GM12864 (cell line): ENCODE results near the gene HACD4.

ENCODE experiments used
- DNase-seq: peaks from one replicate; pipeline ENCODE4 v3.0.0-alpha.2; 2011; ENCODE audit warnings: low read depth
- H3K4me3 ChIP-seq: 2 replicates; pipeline ENCODE4 v1.5.1; 2011; ENCODE audit warnings: mild to moderate bottlenecking, low read depth, low read length, control low read depth
- TF ChIP-seq, protein P1 (sequence below): IDR thresholded peaks from 2 replicates; pipeline ENCODE4 v1.5.1; 2011; ENCODE audit warnings: low read depth, mild to moderate bottlenecking, moderate library complexity, low read length, control low read depth, inconsistent platforms; ENCODE audit errors: missing control alignments

The HACD4 gene

DNA sequence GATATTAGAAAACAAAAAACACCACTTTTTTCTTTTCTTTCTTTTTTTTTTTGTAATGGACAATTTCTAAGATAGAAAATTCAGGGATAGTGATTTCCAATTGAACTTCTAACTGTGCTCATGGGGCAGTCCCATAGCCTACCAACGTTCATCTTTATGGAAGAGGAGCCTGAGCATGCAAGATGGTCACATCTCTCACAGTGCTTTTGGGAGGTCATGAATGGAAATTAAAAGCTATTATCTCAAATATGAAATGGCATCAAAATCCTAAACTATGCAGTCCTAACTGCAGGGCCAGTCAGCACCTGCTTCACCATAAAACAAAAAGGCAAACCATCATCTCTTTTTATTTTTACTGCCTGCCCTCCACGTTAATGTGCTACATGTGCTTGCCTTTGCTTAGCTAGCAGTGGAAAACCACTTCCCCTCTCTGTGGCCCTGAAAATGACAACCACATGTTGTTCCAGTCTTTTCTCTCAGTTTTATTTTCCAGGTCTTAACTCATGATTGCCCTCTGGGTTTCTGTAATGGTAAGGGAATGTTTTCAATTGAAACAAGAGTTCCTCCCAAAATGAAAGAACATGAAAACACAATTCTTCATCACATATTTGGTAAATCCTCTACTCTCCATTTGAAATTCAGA is 29.6 kb upstream of the HACD4 start:
- TF ChIP-seq, protein P1, sequence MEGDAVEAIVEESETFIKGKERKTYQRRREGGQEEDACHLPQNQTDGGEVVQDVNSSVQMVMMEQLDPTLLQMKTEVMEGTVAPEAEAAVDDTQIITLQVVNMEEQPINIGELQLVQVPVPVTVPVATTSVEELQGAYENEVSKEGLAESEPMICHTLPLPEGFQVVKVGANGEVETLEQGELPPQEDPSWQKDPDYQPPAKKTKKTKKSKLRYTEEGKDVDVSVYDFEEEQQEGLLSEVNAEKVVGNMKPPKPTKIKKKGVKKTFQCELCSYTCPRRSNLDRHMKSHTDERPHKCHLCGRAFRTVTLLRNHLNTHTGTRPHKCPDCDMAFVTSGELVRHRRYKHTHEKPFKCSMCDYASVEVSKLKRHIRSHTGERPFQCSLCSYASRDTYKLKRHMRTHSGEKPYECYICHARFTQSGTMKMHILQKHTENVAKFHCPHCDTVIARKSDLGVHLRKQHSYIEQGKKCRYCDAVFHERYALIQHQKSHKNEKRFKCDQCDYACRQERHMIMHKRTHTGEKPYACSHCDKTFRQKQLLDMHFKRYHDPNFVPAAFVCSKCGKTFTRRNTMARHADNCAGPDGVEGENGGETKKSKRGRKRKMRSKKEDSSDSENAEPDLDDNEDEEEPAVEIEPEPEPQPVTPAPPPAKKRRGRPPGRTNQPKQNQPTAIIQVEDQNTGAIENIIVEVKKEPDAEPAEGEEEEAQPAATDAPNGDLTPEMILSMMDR: no peak
- no peak overlapping the region for H3K4me3 ChIP-seq
- DNase-seq: no peak

DNA sequence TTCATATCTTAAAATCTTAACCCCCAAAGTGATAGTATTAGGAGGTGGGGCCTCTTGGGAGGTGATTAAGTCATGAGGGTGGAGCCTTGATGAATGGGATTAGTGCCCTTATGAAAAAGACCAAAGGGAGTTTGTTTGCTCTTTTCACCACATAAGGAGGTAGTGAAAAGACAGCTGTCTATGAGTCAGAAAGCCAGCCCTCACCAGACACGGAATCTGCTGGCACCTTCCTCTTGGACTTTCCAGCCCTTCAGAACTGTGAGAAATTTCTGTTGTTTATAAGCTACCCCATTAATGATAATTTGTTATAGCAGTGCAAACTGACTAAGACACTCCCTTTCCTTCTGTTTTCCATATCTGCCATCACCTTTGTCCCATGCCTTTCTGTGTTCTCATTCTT is 25.5 kb upstream of the HACD4 start:
- TF ChIP-seq, protein P1: no peak
- no peak overlapping the region for H3K4me3 ChIP-seq
- DNase-seq: no peak

DNA sequence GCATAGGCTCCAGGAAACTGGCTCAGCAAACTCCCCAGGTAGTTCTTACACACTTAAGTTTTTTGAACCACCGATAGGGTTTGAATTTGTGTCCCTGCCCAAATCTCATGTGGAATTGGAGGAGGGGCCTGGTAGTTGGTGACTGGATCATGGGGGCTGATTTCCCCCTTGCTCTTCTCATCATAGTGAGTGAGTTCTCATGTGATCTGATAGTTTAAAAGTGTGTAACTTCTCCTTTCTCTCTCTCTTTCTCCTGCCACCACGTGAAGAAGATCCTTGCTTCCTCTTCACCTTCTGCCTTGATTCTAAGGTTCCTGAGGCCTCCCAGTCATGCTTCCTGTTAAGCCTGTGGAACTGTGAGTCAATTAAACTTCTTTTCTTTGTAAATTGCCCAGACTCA is 22.4 kb upstream of the HACD4 start:
- TF ChIP-seq, protein P1: no peak
- no peak overlapping the region for H3K4me3 ChIP-seq
- DNase-seq: no peak

DNA sequence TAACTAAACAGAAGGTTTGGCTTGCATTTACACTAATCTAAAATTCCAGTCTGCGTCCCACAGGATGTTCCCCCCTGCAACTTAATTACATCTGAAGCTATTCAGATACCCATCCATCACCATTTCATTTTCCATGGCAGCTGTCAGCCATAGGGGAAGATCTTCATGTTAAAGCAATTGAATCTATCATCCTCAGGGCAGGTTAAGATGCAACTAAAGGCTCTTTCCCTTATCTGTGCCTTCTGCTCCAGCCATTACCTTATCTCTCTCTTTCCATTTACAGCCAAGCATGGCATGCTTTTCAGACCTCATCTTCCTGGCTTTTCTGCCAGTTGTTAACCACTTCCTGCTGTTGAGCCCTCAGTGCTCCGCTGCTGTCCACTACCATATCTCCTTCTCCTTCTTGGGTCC is 15.8 kb upstream of the HACD4 start:
- DNase-seq: no peak
- no peak overlapping the region for H3K4me3 ChIP-seq
- TF ChIP-seq, protein P1: no peak

DNA sequence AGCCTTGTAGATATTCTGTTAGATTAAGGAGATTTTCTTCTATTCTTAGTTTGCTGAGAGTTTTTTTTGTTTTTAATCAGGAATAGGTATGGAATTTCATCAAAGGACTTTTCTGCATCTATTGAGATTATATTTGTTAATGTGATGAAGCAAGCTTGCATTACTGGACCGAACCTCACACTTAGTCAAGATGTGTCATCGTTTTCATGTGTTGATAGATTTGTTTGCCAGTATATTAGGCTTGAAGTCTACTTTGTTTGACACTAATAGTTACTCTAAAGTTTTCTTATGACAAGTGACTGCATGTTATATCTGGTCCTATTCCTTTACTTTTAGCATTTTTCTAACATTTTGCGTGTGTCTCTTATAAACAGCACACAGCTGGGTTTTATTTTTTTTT is 12.4 kb upstream of the HACD4 start:
- no peak overlapping the region for H3K4me3 ChIP-seq
- TF ChIP-seq, protein P1: no peak
- no peak for DNase-seq

DNA sequence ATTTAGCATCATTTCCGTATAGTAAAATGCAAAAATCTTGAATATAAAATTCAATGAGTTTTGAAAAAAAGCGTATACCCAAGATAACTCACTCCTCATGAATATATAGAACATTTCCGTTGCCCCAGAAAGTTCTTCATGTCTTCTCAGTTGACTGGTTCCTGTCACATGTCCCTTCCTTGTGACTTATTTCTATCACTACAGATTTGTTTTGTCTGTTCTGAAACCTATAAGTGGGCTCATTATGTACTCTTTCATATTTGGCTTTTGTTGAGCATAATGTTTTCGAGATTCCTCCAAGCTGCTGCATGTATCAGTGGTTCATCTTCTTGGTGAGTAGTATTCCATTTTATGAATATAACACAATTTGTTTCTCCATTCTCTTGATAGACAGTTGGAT is 11.0 kb upstream of the HACD4 start:
- no peak for DNase-seq
- TF ChIP-seq, protein P1: no peak
- H3K4me3 ChIP-seq: no peak overlapping the region

DNA sequence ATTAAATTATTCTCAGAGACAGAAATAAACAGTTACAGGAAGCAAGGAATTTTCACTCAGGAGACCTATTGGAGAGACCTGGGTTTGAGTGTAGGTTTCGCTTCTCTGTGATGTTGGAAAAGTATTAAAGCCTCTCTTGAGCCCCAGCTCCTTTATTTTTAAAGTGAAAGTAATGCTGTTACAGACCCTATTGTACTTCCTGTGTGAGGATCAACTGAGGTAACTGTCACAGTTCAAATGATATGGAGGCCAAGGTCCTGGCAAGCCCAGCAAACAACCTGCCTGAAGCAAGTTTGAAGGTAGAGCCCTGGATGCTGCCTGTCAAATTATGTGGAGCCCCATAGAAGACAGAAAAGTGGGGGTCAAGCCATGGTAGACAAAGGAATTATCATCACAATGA is 7.9 kb upstream of the HACD4 start:
- TF ChIP-seq, protein P1: no peak
- DNase-seq: no peak
- H3K4me3 ChIP-seq: no peak overlapping the region
